Measurements from ENCODE around the gene EGLN3.

DNA sequence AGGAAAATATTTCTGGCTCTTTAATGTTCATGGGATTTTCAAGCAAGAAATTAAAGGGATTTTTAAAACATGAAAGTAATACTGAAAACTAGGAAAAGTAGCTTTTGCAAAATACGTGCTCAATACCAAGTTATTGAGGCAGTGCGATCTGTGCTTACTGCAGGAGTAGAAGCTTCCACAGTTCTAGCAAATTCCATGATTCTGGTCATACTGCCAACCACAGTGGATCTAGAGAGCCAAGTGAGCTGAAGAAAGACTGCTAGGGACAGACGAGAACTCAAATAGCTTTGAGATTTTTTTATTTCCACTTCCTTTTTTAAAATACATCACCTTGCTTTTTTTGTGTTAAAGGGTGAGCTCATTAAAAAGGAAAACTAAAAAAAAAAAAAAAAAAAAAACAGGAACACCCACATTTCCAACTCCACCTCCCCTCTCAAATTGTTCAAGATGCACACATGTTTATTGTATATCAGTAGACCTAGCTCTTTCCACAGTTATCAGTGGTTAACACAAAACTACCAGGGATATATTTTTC is 26.2 kb downstream of the EGLN3 start:
- TF ChIP-seq EZH2 (IDR thresholded peaks at IDR 0.05; ENCODE audit: borderline replicate concordance, low read depth, low read length, severe bottlenecking), result no peak
- TF ChIP-seq, protein P1, sequence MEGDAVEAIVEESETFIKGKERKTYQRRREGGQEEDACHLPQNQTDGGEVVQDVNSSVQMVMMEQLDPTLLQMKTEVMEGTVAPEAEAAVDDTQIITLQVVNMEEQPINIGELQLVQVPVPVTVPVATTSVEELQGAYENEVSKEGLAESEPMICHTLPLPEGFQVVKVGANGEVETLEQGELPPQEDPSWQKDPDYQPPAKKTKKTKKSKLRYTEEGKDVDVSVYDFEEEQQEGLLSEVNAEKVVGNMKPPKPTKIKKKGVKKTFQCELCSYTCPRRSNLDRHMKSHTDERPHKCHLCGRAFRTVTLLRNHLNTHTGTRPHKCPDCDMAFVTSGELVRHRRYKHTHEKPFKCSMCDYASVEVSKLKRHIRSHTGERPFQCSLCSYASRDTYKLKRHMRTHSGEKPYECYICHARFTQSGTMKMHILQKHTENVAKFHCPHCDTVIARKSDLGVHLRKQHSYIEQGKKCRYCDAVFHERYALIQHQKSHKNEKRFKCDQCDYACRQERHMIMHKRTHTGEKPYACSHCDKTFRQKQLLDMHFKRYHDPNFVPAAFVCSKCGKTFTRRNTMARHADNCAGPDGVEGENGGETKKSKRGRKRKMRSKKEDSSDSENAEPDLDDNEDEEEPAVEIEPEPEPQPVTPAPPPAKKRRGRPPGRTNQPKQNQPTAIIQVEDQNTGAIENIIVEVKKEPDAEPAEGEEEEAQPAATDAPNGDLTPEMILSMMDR (IDR thresholded peaks at IDR 0.05; ENCODE audit: borderline replicate concordance, extremely low read depth, low read length, poor library complexity, severe bottlenecking), result no peak
